Measurements from ENCODE around the gene RASSF7.

The RASSF7 gene

GRCh38 chr11:561148-562003 lies 606 bp downstream of the RASSF7 start:
- H3F3A ChIP-seq (ENCODE audit: insufficient read depth): 0 out of 2 replicates have a peak, but pooled peaks cover 3% of the 10 kb centered on the region
- no peak overlapping the region for H3K27ac ChIP-seq (ENCODE audit: low read depth, low read length)

DNA sequence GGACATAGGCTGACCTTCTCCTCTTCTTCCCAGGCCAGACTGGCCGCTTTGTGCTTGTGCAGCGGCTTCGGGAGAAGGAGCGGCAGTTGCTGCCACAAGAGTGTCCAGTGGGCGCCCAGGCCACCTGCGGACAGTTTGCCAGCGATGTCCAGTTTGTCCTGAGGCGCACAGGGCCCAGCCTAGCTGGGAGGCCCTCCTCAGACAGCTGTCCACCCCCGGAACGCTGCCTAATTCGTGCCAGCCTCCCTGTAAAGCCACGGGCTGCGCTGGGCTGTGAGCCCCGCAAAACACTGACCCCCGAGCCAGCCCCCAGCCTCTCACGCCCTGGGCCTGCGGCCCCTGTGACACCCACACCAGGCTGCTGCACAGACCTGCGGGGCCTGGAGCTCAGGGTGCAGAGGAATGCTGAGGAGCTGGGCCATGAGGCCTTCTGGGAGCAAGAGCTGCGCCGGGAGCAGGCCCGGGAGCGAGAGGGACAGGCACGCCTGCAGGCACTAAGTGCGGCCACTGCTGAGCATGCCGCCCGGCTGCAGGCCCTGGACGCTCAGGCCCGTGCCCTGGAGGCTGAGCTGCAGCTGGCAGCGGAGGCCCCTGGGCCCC lies 1.4 kb downstream of the RASSF7 start:
- Histone ChIP-seq H3K27ac (ENCODE audit: low read depth, low read length) (no peak overlapping the region), H3K4me3 (ENCODE audit: insufficient read depth, low read length, poor library complexity, severe bottlenecking) (peak overlapping the region; percentile 87), H3K9me2 (replicated peaks; ENCODE audit: insufficient read depth, low read length) (no peaks in the 10 kb centered on the region), H3K36me3 (ENCODE audit: low read length) (no peaks in the 10 kb centered on the region), H3K79me2 (ENCODE audit: insufficient read depth, low read length) (no peaks in the 10 kb centered on the region; the same call in 1 of the 2 replicates), H2AFZ (ENCODE audit: low read depth, low read length, severe bottlenecking) (no peak overlapping the region), H4K20me1 (ENCODE audit: low read depth, low read length) (no peaks in the 10 kb centered on the region), H3K27me3 (ENCODE audit: low read length) (no peaks in the 10 kb centered on the region), H3K9me3 (ENCODE audit: insufficient read depth, low read length) (no peaks in the 10 kb centered on the region), H3K9ac (ENCODE audit: low read length) (peak overlapping the region; percentile 74; the same call in 1 of the 2 replicates), H3F3A (ENCODE audit: insufficient read depth) (0 out of 2 replicates have a peak, but pooled peaks cover 3% of the 10 kb centered on the region), H3K4me2 (ENCODE audit: low read depth, low read length, poor library complexity, severe bottlenecking) (peak overlapping the region; percentile 65)
- TF ChIP-seq EZH2phosphoT487 (conservative IDR thresholded peaks at IDR 0.05; ENCODE audit: low read length): no peak

More at GRCh38 chr11:561148-562003, 606 bp downstream of the RASSF7 start:
- Histone ChIP-seq H3K4me3 (ENCODE audit: insufficient read depth, low read length, poor library complexity, severe bottlenecking) (peak overlapping the region; percentile 87), H2AFZ (ENCODE audit: low read depth, low read length, severe bottlenecking) (peak overlapping the region; percentile 86), H3K9me3 (ENCODE audit: insufficient read depth, low read length) (no peaks in the 10 kb centered on the region), H3K36me3 (ENCODE audit: low read length) (no peaks in the 10 kb centered on the region), H3K9ac (ENCODE audit: low read length) (peak overlapping the region; percentile 74), H3K79me2 (ENCODE audit: insufficient read depth, low read length) (no peaks in the 10 kb centered on the region; the same call in 1 of the 2 replicates), H3K9me2 (replicated peaks; ENCODE audit: insufficient read depth, low read length) (no peaks in the 10 kb centered on the region), H3K27me3 (ENCODE audit: low read length) (no peaks in the 10 kb centered on the region), H3K4me2 (ENCODE audit: low read depth, low read length, poor library complexity, severe bottlenecking) (peak overlapping the region; percentile 65), H4K20me1 (ENCODE audit: low read depth, low read length) (no peaks in the 10 kb centered on the region)
- no peak for TF ChIP-seq EZH2phosphoT487 (conservative IDR thresholded peaks at IDR 0.05; ENCODE audit: low read length)
- TF ChIP-seq, protein P1, sequence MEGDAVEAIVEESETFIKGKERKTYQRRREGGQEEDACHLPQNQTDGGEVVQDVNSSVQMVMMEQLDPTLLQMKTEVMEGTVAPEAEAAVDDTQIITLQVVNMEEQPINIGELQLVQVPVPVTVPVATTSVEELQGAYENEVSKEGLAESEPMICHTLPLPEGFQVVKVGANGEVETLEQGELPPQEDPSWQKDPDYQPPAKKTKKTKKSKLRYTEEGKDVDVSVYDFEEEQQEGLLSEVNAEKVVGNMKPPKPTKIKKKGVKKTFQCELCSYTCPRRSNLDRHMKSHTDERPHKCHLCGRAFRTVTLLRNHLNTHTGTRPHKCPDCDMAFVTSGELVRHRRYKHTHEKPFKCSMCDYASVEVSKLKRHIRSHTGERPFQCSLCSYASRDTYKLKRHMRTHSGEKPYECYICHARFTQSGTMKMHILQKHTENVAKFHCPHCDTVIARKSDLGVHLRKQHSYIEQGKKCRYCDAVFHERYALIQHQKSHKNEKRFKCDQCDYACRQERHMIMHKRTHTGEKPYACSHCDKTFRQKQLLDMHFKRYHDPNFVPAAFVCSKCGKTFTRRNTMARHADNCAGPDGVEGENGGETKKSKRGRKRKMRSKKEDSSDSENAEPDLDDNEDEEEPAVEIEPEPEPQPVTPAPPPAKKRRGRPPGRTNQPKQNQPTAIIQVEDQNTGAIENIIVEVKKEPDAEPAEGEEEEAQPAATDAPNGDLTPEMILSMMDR (IDR thresholded peaks at IDR 0.05; ENCODE audit: insufficient read depth, low read length, poor library complexity, severe bottlenecking): no peak

GRCh38 chr11:563066-563811 lies 2.5 kb downstream of the RASSF7 start:
- Histone ChIP-seq H3K4me2 (ENCODE audit: low read depth, low read length, poor library complexity, severe bottlenecking) (no peak overlapping the region), H3K79me2 (ENCODE audit: insufficient read depth, low read length) (no peaks in the 10 kb centered on the region; the same call in 1 of the 2 replicates), H3K9me2 (replicated peaks; ENCODE audit: insufficient read depth, low read length) (no peaks in the 10 kb centered on the region), H3K36me3 (ENCODE audit: low read length) (no peaks in the 10 kb centered on the region), H2AFZ (ENCODE audit: low read depth, low read length, severe bottlenecking) (no peak overlapping the region), H3K27ac (ENCODE audit: low read depth, low read length) (no peak overlapping the region), H3F3A (ENCODE audit: insufficient read depth) (peaks cover 3% of the 10 kb centered on the region; the same call in 1 of the 2 replicates), H3K4me3 (ENCODE audit: insufficient read depth, low read length, poor library complexity, severe bottlenecking) (no peak overlapping the region), H3K27me3 (ENCODE audit: low read length) (no peaks in the 10 kb centered on the region), H4K20me1 (ENCODE audit: low read depth, low read length) (no peaks in the 10 kb centered on the region), H3K9ac (ENCODE audit: low read length) (no peak overlapping the region), H3K9me3 (ENCODE audit: insufficient read depth, low read length) (no peaks in the 10 kb centered on the region)
- TF ChIP-seq, protein P1 (IDR thresholded peaks at IDR 0.05; ENCODE audit: insufficient read depth, low read length, poor library complexity, severe bottlenecking): no peak
- no peak for TF ChIP-seq EZH2phosphoT487 (conservative IDR thresholded peaks at IDR 0.05; ENCODE audit: low read length)
